CD8-positive, alpha-beta memory T cell (primary cell): ENCODE data around the gene TMEM174. TPM values are rescaled to one million over a fixed set of nuclear protein-coding genes. Genes with fewer than 3 reads are reported as not detected.
A peak's percentile ranks its signal among the peaks of the same experiment; 100 is the strongest.

Experiments used
- CTCF ChIA-PET: fragments of 350-600 bp; sonication (Branson Sonifier 250); formaldehyde crosslinking; loops from one replicate; lab custom pipeline; 2021; ENCODE audit warnings: antibody characterized with exemption; lab: Charles Lee
- POLR2A ChIA-PET: fragments of 350-600 bp; sonication (Branson Sonifier 250); formaldehyde crosslinking; loops from one replicate; lab custom pipeline; 2021; ENCODE audit warnings: antibody characterized with exemption; lab: Charles Lee
- DNase-seq, 5 donors: peaks; one replicate each; pipeline versions ENCODE4 v3.0.0 to v3.0.0-alpha.2; 2020 to 2022; ENCODE audit warnings: mixed read lengths in 1 of 5
- H3K27ac ChIP-seq: one replicate; pipeline ENCODE4 v1.7.0; 2013; ENCODE audit warnings: low read depth, mild to moderate bottlenecking, low read length, moderate library complexity
- H3K27me3 ChIP-seq: 2 replicates; pipeline ENCODE4 v1.7.0; 2013; ENCODE audit warnings: low read length, mild to moderate bottlenecking; ENCODE audit not compliant: insufficient read depth, poor library complexity, severe bottlenecking
- H3K36me3 ChIP-seq: 2 replicates; pipeline ENCODE4 v1.7.0; 2013; ENCODE audit warnings: mild to moderate bottlenecking, low read length, moderate library complexity; ENCODE audit not compliant: insufficient read depth
- H3K4me1 ChIP-seq: 2 replicates; pipeline ENCODE4 v1.7.0; 2013; ENCODE audit warnings: mild to moderate bottlenecking, low read length, moderate library complexity; ENCODE audit not compliant: insufficient read depth
- H3K4me3 ChIP-seq: 2 replicates; pipeline ENCODE4 v1.7.0; 2013; ENCODE audit warnings: mild to moderate bottlenecking, low read length
- H3K9me3 ChIP-seq: 2 replicates; pipeline ENCODE4 v1.7.0; 2013; ENCODE audit warnings: mild to moderate bottlenecking, low read length
- H3K27ac Mint-ChIP-seq, 8 donors: one replicate each; pipeline ENCODE4 v1.8.0; 2020 to 2021; ENCODE audit warnings: mixed read lengths in 8 of 8, mild to moderate bottlenecking in 6 of 8, inconsistent platforms in 3 of 8, moderate library complexity in 3 of 8
- H3K27me3 Mint-ChIP-seq, 2 donors: one replicate each; pipeline ENCODE4 v1.8.0; 2020 to 2021; ENCODE audit warnings: mixed read lengths in 2 of 2, mild to moderate bottlenecking in 1 of 2, moderate library complexity in 1 of 2
- H3K36me3 Mint-ChIP-seq, 3 donors: one replicate each; pipeline ENCODE4 v1.8.0; 2020 to 2021; ENCODE audit warnings: mixed read lengths in 3 of 3, inconsistent platforms in 1 of 3, mild to moderate bottlenecking in 1 of 3
- H3K4me1 Mint-ChIP-seq, 3 donors: one replicate each; pipeline ENCODE4 v1.8.0; 2020 to 2021; ENCODE audit warnings: mixed read lengths in 3 of 3, inconsistent platforms in 1 of 3, mild to moderate bottlenecking in 1 of 3
- H3K4me3 Mint-ChIP-seq, 7 donors: one replicate each; pipeline ENCODE4 v1.8.0; 2020 to 2021; ENCODE audit warnings: mixed read lengths in 7 of 7, mild to moderate bottlenecking in 6 of 7, moderate library complexity in 4 of 7, inconsistent platforms in 2 of 7
- H3K9me3 Mint-ChIP-seq, 5 donors: one replicate each; pipeline ENCODE4 v1.8.0; 2020 to 2022; ENCODE audit warnings: mixed read lengths in 5 of 5, mild to moderate bottlenecking in 3 of 5, moderate library complexity in 2 of 5, inconsistent platforms in 1 of 5
- polyA plus RNA-seq: library from polyadenylated mRNA; unstranded; fragments of 300-500 nt; fragmentation: Illumina TruSeq; gene quantifications from one replicate; pipeline ENCODE4 v1.2.3, GENCODE V29; 2021
- total RNA-seq, 2 experiments: library from RNA; stranded (reverse); gene quantifications; one replicate each; pipeline ENCODE4 v1.2.3, GENCODE V29; 2021

The TMEM174 gene, protein sequence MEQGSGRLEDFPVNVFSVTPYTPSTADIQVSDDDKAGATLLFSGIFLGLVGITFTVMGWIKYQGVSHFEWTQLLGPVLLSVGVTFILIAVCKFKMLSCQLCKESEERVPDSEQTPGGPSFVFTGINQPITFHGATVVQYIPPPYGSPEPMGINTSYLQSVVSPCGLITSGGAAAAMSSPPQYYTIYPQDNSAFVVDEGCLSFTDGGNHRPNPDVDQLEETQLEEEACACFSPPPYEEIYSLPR
- total RNA-seq = not detected
- not detected for polyA plus RNA-seq

GRCh38 chr5:73172951-73173350 is at the start of gene TMEM174:
TSS of gene TMEM174 (plus strand) at chr5:73173193. CDS start at chr5:73173244, 51 bp downstream.
- no peaks in the 10 kb centered on the region for H3K4me1 Mint-ChIP-seq
- H3K4me3 Mint-ChIP-seq = no peak within 1 kb of the TSS
- peaks cover 7% of the 10 kb centered on the region for H3K27me3 ChIP-seq
- no peaks in the 10 kb centered on the region for H3K9me3 ChIP-seq
- CTCF ChIA-PET = no interaction called here
- H3K27ac Mint-ChIP-seq = no peak within 1 kb of the TSS
- H3K36me3 ChIP-seq = no peaks in the 10 kb centered on the region
- no peaks in the 10 kb centered on the region for H3K9me3 Mint-ChIP-seq
- no peak for DNase-seq
- no peak within 1 kb of the TSS for H3K4me3 ChIP-seq
- H3K4me1 ChIP-seq = no peaks in the 10 kb centered on the region
- H3K36me3 Mint-ChIP-seq = no peaks in the 10 kb centered on the region
- POLR2A ChIA-PET = no interaction called here
- no peak within 1 kb of the TSS for H3K27ac ChIP-seq
- peaks cover 27 to 65% of the 10 kb centered on the region in 2 donors for H3K27me3 Mint-ChIP-seq

- peaks cover 31 to 56% of the 10 kb centered on the region in 2 donors for H3K27me3 Mint-ChIP-seq
These were observed 47.7 kb upstream of the TMEM174 start for GRCh38 chr5:73125289-73125688.

DNA sequence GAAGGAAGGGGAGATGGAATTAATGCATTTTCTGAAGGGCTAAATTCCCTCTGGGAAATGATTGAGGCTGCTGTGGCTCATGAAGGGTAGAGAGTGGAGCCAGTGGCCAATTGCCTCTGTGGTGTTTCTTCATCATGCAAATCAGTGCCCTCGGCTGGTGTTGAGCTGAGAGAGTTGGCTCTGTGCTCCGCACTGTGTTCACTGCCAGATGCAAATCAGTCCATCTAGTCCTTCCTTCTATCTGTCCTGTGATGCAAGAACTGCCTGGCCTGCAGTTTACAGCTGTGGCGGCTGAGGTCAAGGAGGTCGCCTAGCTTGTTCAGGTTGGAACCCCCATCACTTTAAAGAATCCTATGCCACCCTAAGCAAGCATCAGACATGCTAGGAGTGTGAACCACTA is 46.6 kb upstream of the TMEM174 start:
- DNase-seq = no peak
- CTCF ChIA-PET = no interaction called here
- peak overlapping the region in 2 of 8 donors; percentile 37 to 70 for H3K27ac Mint-ChIP-seq
- no peaks in the 10 kb centered on the region for H3K9me3 ChIP-seq
- no peaks in the 10 kb centered on the region for H3K9me3 Mint-ChIP-seq
- H3K36me3 ChIP-seq = no peaks in the 10 kb centered on the region
- H3K4me1 Mint-ChIP-seq = peaks cover 20 to 32% (median 31%) of the 10 kb centered on the region in 3 donors
- H3K27me3 ChIP-seq = peaks cover 3% of the 10 kb centered on the region
- peaks cover 11% of the 10 kb centered on the region for H3K4me1 ChIP-seq
- POLR2A ChIA-PET = no interaction called here
- H3K27me3 Mint-ChIP-seq = peaks cover 29 to 50% of the 10 kb centered on the region in 2 donors
- peaks cover 0 to 6% (median 2%) of the 10 kb centered on the region in 3 donors for H3K36me3 Mint-ChIP-seq
- H3K4me3 Mint-ChIP-seq = peak overlapping the region in 1 of 7 donors; percentile 41
- no peak overlapping the region for H3K27ac ChIP-seq
- no peak overlapping the region for H3K4me3 ChIP-seq

More at GRCh38 chr5:73125289-73125688, 47.7 kb upstream of the TMEM174 start:
- Histone ChIP-seq H3K9me3 (no peaks in the 10 kb centered on the region), H3K4me3 (no peak overlapping the region), H3K4me1 (peaks cover 11% of the 10 kb centered on the region), H3K36me3 (no peaks in the 10 kb centered on the region), H3K27me3 (peaks cover 7% of the 10 kb centered on the region), H3K27ac (no peak overlapping the region)
- peak overlapping the region in 2 of 8 donors; percentile 1 to 38 for H3K27ac Mint-ChIP-seq
- POLR2A ChIA-PET = no interaction called here
- CTCF ChIA-PET = no interaction called here
- peaks cover 25 to 39% (median 37%) of the 10 kb centered on the region in 3 donors for H3K4me1 Mint-ChIP-seq
- H3K9me3 Mint-ChIP-seq = no peaks in the 10 kb centered on the region
- peak overlapping the region in 1 of 7 donors; percentile 48 for H3K4me3 Mint-ChIP-seq
- DNase-seq = no peak
- H3K36me3 Mint-ChIP-seq = peaks cover 0 to 6% (median 2%) of the 10 kb centered on the region in 3 donors

- no peak for DNase-seq
- Mint-ChIP-seq H3K27me3 (peaks cover 25 to 45% of the 10 kb centered on the region in 2 donors), H3K27ac (peak overlapping the region in 2 of 8 donors; percentile 66 to 70), H3K36me3 (peaks cover 0 to 6% (median 0%) of the 10 kb centered on the region in 3 donors), H3K9me3 (no peaks in the 10 kb centered on the region), H3K4me1 (peaks cover 20 to 27% (median 26%) of the 10 kb centered on the region in 3 donors), H3K4me3 (no peak overlapping the region)
- Histone ChIP-seq H3K27ac (no peak overlapping the region), H3K36me3 (no peaks in the 10 kb centered on the region), H3K9me3 (no peaks in the 10 kb centered on the region), H3K27me3 (peaks cover 3% of the 10 kb centered on the region), H3K4me1 (peaks cover 11% of the 10 kb centered on the region), H3K4me3 (no peak overlapping the region)
- CTCF ChIA-PET = no interaction called here
- POLR2A ChIA-PET = no interaction called here
These were observed 46.0 kb upstream of the TMEM174 start for GRCh38 chr5:73126957-73127356.

- Mint-ChIP-seq H3K27me3 (peaks cover 15 to 44% of the 10 kb centered on the region in 2 donors), H3K36me3 (peaks cover 0 to 6% (median 0%) of the 10 kb centered on the region in 3 donors), H3K9me3 (no peaks in the 10 kb centered on the region), H3K27ac (peak overlapping the region in 1 of 8 donors; percentile 10), H3K4me3 (no peak overlapping the region), H3K4me1 (peaks cover 2 to 11% (median 8%) of the 10 kb centered on the region in 3 donors)
- POLR2A ChIA-PET = no interaction called here
- H3K27ac ChIP-seq = no peak overlapping the region
- no peaks in the 10 kb centered on the region for H3K36me3 ChIP-seq
- no peaks in the 10 kb centered on the region for H3K27me3 ChIP-seq
- no peak for DNase-seq
- no peaks in the 10 kb centered on the region for H3K9me3 ChIP-seq
- H3K4me3 ChIP-seq = no peak overlapping the region
- CTCF ChIA-PET = no interaction called here
- no peaks in the 10 kb centered on the region for H3K4me1 ChIP-seq
These were observed 43.9 kb upstream of the TMEM174 start for GRCh38 chr5:73129143-73129542.

- Histone ChIP-seq H3K27ac (no peak overlapping the region), H3K27me3 (no peaks in the 10 kb centered on the region), H3K9me3 (no peaks in the 10 kb centered on the region), H3K36me3 (no peaks in the 10 kb centered on the region), H3K4me1 (no peaks in the 10 kb centered on the region), H3K4me3 (no peak overlapping the region)
- H3K4me3 Mint-ChIP-seq = no peak overlapping the region
- H3K27me3 Mint-ChIP-seq = peaks cover 10 to 47% of the 10 kb centered on the region in 2 donors
- peaks cover 0 to 6% (median 0%) of the 10 kb centered on the region in 3 donors for H3K36me3 Mint-ChIP-seq
- H3K27ac Mint-ChIP-seq = peak overlapping the region in 1 of 8 donors; percentile 30
- no peaks in the 10 kb centered on the region for H3K9me3 Mint-ChIP-seq
- POLR2A ChIA-PET = no interaction called here
- peaks cover 0 to 5% (median 2%) of the 10 kb centered on the region in 3 donors for H3K4me1 Mint-ChIP-seq
- DNase-seq = no peak
- CTCF ChIA-PET = no interaction called here
These were observed 42.2 kb upstream of the TMEM174 start for GRCh38 chr5:73130811-73131210.

- no peak overlapping the region for H3K27ac ChIP-seq
- no peaks in the 10 kb centered on the region for H3K9me3 ChIP-seq
- no peaks in the 10 kb centered on the region for H3K36me3 ChIP-seq
- no peak overlapping the region for H3K4me3 ChIP-seq
- peaks cover 0 to 6% (median 0%) of the 10 kb centered on the region in 3 donors for H3K36me3 Mint-ChIP-seq
- no peak overlapping the region for H3K4me3 Mint-ChIP-seq
- no peaks in the 10 kb centered on the region for H3K4me1 ChIP-seq
- CTCF ChIA-PET = no interaction called here
- peak overlapping the region in 1 of 8 donors; percentile 84 for H3K27ac Mint-ChIP-seq
- H3K27me3 Mint-ChIP-seq = peaks cover 10 to 45% of the 10 kb centered on the region in 2 donors
- H3K27me3 ChIP-seq = peaks cover 6% of the 10 kb centered on the region
- POLR2A ChIA-PET = no interaction called here
- H3K9me3 Mint-ChIP-seq = no peaks in the 10 kb centered on the region
- peaks cover 0 to 5% (median 0%) of the 10 kb centered on the region in 3 donors for H3K4me1 Mint-ChIP-seq
- no peak for DNase-seq
These were observed 41.1 kb upstream of the TMEM174 start for GRCh38 chr5:73131711-73132425.

DNA sequence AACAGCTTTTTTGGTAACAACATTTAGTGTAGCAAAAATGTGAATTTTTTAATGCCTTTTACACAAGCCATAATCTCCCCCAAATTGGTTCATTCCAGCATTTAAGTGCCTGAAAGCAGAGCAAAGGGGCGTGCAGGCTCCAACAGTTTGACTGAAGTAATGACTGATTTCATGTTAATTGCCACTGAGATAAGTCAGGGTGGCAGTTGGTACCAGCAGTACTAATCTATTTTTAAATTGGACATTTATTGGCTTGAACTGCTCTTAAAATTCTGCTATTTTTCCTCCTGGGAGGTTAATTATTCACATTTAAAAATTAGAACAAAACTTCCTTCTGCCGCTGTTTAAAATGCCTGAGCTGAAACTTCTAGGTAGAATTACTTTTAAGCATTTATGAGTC is 40.2 kb upstream of the TMEM174 start:
- no peak for DNase-seq
- ChIA-PET POLR2A (no interaction called here), CTCF (no interaction called here)
- peaks cover 0 to 6% (median 0%) of the 10 kb centered on the region in 3 donors for H3K36me3 Mint-ChIP-seq
- H3K4me1 ChIP-seq = no peaks in the 10 kb centered on the region
- peaks cover 10 to 53% of the 10 kb centered on the region in 2 donors for H3K27me3 Mint-ChIP-seq
- H3K27ac Mint-ChIP-seq = no peak overlapping the region
- no peaks in the 10 kb centered on the region for H3K36me3 ChIP-seq
- no peak overlapping the region for H3K4me3 ChIP-seq
- no peak overlapping the region for H3K4me3 Mint-ChIP-seq
- H3K9me3 Mint-ChIP-seq = no peaks in the 10 kb centered on the region
- H3K27ac ChIP-seq = no peak overlapping the region
- peaks cover 14% of the 10 kb centered on the region for H3K27me3 ChIP-seq
- no peaks in the 10 kb centered on the region for H3K9me3 ChIP-seq
- peaks cover 0 to 5% (median 0%) of the 10 kb centered on the region in 3 donors for H3K4me1 Mint-ChIP-seq
